ENCODE data around the gene ITPK1.
"Not testable (repeated sequence)": the region's sequence is repeated elsewhere in the genome, so short reads cannot be mapped to it uniquely, and the experiment has no call there.

ITPK1 gene

DNA sequence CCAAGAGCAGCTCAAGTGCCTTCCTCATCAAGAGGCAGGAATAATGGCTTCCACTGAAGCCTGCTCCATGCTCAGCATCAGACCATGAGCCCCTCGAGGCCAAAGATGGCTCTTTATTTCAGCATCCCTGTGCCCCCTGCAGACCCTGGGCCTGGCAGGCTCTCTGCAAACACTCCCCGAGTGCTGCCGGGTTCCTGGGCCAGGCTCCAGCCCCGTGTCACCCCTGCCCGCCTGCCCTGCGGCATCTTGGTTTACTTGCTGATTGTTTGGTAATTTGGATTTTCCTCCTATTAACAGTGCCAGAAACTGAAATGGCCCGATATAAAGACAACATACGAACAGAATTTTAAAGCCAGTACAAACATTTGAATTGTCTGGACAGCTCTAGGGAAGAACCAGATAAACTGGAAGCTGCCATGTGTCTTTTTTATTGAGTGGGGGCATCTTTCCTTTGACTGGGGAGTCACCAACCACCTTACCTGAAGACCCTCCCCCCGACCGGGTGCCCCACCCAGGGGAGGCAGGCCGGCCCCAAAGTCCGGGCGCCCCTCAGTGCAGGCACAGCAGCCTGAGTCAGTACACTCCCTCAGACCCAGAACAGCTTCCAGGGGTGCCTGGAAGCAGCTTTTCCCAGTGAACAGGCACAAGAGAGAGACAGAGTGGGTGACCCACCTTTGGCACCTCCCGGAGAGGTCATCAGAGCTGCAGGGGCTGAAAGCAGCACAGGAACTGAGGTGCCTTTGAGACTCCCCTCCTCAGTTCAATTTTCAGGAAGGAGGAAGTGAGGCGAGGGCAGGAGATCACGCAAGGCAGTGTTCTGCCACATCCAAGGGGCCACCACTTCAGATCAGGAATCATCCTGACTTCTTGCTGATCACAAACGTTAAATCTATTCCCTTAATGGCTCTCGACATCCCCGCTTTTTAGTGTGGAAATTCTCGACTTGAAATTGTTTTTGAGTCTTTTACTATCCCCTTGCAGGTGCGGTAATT is 30.6 kb downstream of the ITPK1 start:
- no peak for DNase-seq (ENCODE audit: low read depth)

GRCh38 chr14:93084402-93084801 is 31.3 kb downstream of the ITPK1 start:
- DNase-seq (ENCODE audit: low read depth): no peak

DNA sequence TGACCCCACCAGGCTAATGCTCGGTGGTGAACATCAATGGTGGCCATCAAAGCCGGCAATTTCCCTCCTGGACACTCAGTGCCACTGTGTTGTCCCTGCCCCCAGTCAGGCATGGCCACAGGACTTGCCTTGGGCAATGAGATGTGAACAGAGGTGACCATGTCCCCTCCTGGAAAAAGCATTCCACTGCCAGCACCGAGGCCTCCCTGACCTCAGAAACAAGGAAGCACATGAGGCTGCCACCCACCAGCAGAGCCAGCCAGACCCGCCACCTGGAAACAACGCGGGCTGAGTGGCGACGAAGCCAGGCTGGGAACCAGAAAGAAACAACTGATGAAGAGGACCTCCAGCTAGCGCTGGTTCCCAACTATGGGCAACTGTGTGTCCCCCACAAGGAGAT is 31.8 kb downstream of the ITPK1 start:
- DNase-seq (ENCODE audit: low read depth): no peak

GRCh38 chr14:93082576-93083001 is 33.1 kb downstream of the ITPK1 start:
- DNase-seq (ENCODE audit: low read depth): no peak

DNA sequence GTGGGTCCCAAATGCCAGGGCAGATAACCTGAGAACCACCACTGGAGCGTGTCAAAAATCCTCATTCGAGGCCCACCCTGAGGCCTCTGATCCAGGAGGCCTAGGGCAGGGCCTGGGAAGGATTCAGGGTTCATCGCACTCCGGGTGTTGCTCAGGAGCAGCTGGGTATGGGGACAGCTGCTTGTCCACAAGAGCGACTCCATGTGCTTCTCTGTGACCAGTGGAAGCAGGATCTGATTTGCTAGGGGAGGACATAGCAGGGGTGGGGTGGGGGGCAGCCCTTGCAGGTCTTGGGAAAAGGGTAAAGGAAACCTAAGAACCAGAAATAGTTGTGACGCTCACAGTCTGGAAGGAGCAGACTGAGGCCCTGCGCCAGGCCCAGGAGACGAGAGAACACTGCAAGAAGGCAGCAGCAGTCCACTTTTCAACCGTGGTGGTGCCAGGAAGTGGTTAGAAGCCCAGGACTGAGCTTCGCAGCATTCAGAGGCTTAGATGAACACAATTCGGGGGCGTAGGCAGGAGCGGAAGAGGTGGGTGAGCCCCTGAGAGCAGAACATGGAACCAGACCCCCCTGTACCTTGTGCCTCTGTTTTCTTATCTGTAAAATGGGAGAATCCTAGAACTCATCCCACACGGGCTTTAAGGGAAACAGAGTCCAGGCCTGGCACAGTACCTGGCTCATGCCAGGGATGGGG is 33.7 kb downstream of the ITPK1 start:
- DNase-seq (ENCODE audit: low read depth): no peak

- no peak for DNase-seq (ENCODE audit: low read depth)
Measured at GRCh38 chr14:93079865-93080403, 35.8 kb downstream of the ITPK1 start.

DNA sequence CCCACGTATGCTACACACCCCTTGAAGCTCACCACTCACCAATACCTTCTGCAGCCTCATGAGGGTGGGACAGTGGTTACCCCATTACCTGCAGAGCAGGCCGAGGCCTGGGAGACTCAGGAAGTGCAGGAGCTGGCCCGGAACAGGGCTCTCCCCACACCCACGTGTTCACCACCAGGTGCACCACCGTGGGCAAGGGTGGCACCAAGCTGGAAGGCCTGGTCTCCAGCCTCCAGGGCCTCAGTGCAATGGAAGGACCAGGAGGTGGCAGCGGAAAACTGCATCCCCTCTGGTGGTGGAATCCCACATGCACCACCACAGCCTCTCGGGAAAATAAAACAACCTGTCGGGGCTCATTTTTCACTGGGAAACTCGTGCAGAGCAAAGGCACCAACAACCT is 36.4 kb downstream of the ITPK1 start:
- DNase-seq (ENCODE audit: low read depth): no peak

- DNase-seq (ENCODE audit: low read depth): no peak
Measured at GRCh38 chr14:93078870-93079269, 36.9 kb downstream of the ITPK1 start.

GRCh38 chr14:93076755-93077154 is 39.0 kb downstream of the ITPK1 start:
- DNase-seq (ENCODE audit: low read depth): no peak

DNA sequence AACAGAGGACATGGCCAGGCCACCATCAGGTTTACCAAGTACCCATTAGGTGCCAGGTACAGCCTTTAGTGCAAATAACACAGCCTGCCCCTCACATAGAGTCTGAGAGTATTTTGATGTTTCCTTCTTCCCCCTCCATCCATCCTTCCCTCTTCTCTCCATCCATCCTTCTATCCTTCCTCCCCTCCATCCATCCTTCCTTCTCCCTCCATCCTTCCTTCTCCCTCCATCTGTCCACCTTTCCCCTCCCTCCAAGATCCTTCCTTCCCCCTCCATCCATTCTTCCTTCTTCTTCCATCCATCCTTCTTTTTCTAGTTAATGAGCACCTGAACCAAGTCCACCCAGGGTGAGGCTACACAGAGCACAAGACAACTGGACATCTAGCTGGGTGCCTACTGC is 39.8 kb downstream of the ITPK1 start:
- no peak for DNase-seq (ENCODE audit: low read depth)

DNA sequence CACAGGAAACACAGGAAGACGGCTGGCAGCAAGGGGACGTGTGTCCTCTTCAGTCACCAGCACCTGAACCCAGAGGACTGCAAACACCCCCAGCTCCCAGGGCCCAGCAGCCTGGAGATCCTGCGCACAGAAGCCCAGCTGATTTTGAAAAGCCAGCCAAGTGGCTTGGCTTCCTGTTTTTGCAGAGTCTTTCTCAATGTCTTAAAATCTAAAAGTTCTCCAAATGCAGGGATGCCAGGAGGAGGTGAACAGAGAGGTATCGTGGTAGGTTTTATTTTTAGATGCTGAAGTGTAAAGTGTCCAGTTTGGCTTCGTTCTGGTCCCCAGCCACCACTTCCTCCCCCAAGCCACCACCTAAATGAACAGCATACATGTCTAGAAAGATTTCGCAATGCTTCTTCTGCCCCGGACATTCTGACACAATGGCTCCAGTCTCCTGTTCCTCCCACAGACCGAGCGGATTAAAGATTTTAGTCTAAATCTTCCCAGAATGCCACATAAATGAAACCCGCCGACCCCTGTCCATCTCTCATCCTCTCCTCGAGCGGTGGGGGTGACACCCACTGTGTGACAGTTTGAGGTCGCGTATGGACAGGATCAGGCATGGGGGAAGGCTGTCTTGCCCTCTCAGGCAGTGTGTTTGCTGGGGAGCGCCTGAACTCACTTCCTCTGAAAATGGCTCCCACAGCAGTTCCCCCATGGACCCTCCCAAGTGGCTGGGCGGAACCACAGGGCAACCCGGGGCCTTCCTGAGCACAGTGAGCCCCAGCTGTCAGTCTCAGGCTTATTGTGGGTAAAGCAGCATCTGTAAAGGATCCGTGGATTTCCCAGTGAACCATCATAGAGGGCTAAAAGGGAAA is 41.6 kb downstream of the ITPK1 start:
- peak; percentile 38 for DNase-seq (ENCODE audit: low read depth)

DNA sequence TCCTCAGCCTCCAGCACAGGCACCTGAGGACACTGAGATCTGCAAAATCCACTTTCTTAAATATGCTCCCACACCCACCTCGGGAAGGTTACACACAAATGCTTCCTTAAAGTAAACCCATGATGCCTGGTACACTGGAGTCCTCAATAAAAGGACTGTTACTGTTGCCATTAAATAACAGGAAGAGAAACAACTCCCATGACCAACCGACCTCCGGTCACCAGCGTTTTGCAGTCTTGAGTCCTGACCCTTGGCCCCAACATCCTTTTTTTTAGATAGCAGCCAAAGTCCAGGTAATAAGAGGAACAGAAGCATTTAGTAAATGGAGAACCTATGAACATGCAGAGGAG is 42.4 kb downstream of the ITPK1 start:
- DNase-seq (ENCODE audit: low read depth): no peak

GRCh38 chr14:93072659-93073357 is 42.9 kb downstream of the ITPK1 start:
- no peak for DNase-seq (ENCODE audit: low read depth)

- no peak for DNase-seq (ENCODE audit: low read depth)
Measured at GRCh38 chr14:93068711-93069110, 47.0 kb downstream of the ITPK1 start.

GRCh38 chr14:93067088-93067487 is 48.6 kb downstream of the ITPK1 start:
- no peak for DNase-seq (ENCODE audit: low read depth)

GRCh38 chr14:93065272-93065730 is 50.4 kb downstream of the ITPK1 start:
- no peak for DNase-seq (ENCODE audit: low read depth)

DNA sequence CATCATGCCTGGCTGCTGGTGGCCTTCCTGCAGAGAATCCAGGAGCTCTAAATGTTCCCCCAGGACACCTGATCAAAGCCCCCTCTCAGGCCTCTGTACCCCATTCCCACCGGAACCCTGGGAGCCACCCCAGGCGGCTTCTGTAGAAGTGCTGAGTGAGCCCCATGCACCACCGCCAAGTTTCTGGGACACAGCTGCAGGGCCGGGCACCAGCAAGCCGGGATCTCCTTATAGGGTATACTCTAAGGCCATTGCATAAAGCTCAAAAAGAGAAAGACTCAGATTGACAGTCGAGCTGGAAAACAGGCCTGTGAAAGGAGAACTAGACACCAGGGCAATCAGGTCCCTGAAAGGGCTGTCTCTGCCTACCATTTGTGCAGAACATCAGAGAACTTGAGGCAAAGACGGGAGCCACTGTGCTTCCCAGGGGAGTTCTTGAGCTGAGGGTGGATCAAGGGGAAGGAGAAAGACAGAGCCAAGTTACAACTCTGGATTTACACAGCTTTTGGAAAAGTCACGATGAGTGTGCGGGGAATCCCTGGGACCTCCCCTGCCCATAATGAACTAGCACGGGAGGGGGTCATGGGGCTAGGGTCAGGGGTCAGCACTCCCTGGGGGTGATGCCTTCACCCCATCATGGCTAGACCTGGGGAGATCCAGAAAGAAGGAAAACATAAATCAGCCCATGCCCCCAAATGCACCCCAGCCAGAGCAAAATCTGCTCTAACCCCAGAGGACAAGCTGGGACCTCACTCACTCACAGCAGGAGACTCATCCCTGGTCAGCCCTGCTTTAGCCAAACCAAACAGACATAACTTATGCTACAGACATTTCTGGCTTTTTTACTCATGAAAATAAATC is 51.1 kb downstream of the ITPK1 start:
- DNase-seq (ENCODE audit: low read depth): no peak

GRCh38 chr14:93063393-93063792 is 52.3 kb downstream of the ITPK1 start:
- no peak for DNase-seq (ENCODE audit: low read depth)

DNA sequence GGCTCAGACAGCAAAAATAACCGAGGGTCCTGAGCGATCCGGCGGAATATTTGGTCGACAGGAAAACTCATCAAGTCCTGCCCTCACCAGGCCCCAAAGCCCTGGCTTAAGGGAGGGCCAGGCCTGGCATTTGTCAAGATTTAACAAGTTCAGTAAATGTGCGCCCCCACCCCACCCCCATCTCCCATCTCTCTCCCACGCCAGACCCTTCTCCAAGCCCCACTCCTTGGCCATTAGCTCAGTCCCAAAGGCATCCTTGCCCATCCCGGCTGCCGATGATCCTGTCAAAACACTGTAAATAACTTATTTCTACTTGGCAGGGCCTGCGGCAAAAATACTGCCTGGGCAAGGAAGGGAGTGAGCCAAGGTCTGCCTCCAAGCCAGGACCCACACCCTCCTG is 52.8 kb downstream of the ITPK1 start:
- DNase-seq (ENCODE audit: low read depth): no peak

DNA sequence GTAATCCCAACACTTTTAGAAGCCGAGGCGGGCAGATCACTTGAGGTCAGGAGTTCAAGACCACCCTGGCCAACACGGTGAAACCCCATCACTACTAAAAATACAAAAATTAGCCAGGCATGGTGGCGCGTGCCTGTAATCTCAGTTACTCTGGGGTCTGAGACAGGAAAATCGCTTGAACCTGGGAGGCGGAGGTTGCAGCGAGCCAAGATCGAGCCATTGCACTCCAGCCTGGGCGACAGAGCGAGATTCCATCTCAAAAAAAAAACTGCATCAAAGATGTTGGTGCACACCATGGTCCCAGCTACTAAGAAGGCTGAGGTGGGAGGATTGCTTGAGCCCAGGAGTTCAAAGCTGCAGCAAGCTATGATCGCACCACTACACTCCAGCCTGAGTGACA is 53.7 kb downstream of the ITPK1 start:
- DNase-seq (ENCODE audit: low read depth): not testable (repeated sequence)
